HepG2 (cell line): Measurements from ENCODE around the gene LRIT1. TPM values are rescaled to one million over a fixed set of nuclear protein-coding genes. Genes with fewer than 3 reads are reported as not detected.

Experiments
- ATAC-seq: fragments of 200-7000 bp; cut with Tn5 transposase; 3 replicates; pipeline ENCODE4 v1.9.1; 2020; ENCODE audit warnings: mild to moderate bottlenecking, moderate library complexity
- BruUV-seq: library from RNA; stranded (reverse); fragments of 400-500 nt; replicated peaks from 2 replicates; lab custom pipeline; 2021; lab: Mats Ljungman, UMichigan
- CTCF ChIA-PET: fragments of 300-600 bp; formaldehyde crosslinking; extraction: SDS; loops from one replicate; lab custom pipeline; 2021; ENCODE audit warnings: low total read pairs, inconsistent platforms, low intra/inter-chr PET ratio; lab: Yijun Ruan, JAX
- POLR2A ChIA-PET: fragments of 350-600 bp; sonication (Branson Sonifier 250); formaldehyde crosslinking; loops from one replicate; lab custom pipeline; 2020; ENCODE audit warnings: antibody characterized with exemption, inconsistent platforms; lab: Yijun Ruan, JAX
- DNase-seq: peaks from one replicate; pipeline ENCODE4 v3.0.0-alpha.2; 2015; ENCODE audit warnings: low spot score
- FAIRE-seq: peaks from 3 replicates; lab custom pipeline; 2011; peaks lifted over from hg19 to GRCh38; lab: Jason Lieb, UNC
- H2AFZ ChIP-seq: one replicate; pipeline ENCODE4 v1.6.1; 2011; ENCODE audit warnings: low read length, inconsistent platforms
- H3K27ac ChIP-seq: fragments of 300-600 bp; 3 replicates; pipeline ENCODE4 v1.8.0; 2011; ENCODE audit warnings: mixed run types, mild to moderate bottlenecking, mixed read lengths, low read length, inconsistent platforms; ENCODE audit not compliant: insufficient read depth; ENCODE audit errors: extremely low read length
- H3K27me3 ChIP-seq, 2 experiments: fragments of 200-600 bp in 1 of 2; 2 replicates in 1 of 2; 3 replicates in 1 of 2; pipeline versions ENCODE4 v1.6.0 to v1.8.0; 2011; ENCODE audit warnings: low read length in 2 of 2, mild to moderate bottlenecking in 2 of 2, moderate library complexity in 2 of 2, inconsistent platforms in 1 of 2; ENCODE audit not compliant: insufficient read depth in 2 of 2, control insufficient read depth in 1 of 2
- H3K36me3 ChIP-seq, 2 experiments: fragments of 200-600 bp in 1 of 2; replicated peaks in 1 of 2; 2 replicates in 1 of 2; 3 replicates in 1 of 2; pipeline versions ENCODE4 v1.5.1 to v1.8.0; 2011; ENCODE audit warnings: low read length in 2 of 2, inconsistent platforms in 1 of 2; ENCODE audit not compliant: insufficient read depth in 2 of 2, control insufficient read depth in 1 of 2
- H3K4me1 ChIP-seq: 2 replicates; pipeline ENCODE4 v1.5.1; 2012; ENCODE audit warnings: low read length, inconsistent platforms; ENCODE audit not compliant: insufficient read depth
- H3K4me2 ChIP-seq: 2 replicates; pipeline ENCODE4 v1.6.0; 2011; ENCODE audit warnings: low read depth, low read length, inconsistent platforms
- H3K4me3 ChIP-seq, 3 experiments: fragments of 200-600 bp in 1 of 3; sonication (generic), shearing (Covaris generic) in 1 of 3; replicated peaks in 1 of 3; 2 replicates each; pipeline ENCODE4 v1.5.1; 2011 to 2016; ENCODE audit warnings: low read length in 3 of 3, inconsistent platforms in 2 of 3, low read depth in 2 of 3, mild to moderate bottlenecking in 2 of 3, control low read depth in 1 of 3, mixed read lengths in 1 of 3; ENCODE audit not compliant: insufficient read depth in 1 of 3
- H3K79me2 ChIP-seq: one replicate; pipeline ENCODE4 v1.6.1; 2011; ENCODE audit warnings: low read length, inconsistent platforms; ENCODE audit not compliant: insufficient read depth
- H3K9ac ChIP-seq: 2 replicates; pipeline ENCODE4 v1.6.0; 2011; ENCODE audit warnings: mild to moderate bottlenecking, low read depth, low read length, inconsistent platforms; ENCODE audit not compliant: insufficient read depth
- H3K9me3 ChIP-seq: 2 replicates; pipeline ENCODE4 v1.5.1; 2012; ENCODE audit warnings: mild to moderate bottlenecking, low read length
- H4K20me1 ChIP-seq: 2 replicates; pipeline ENCODE4 v1.6.0; 2011; ENCODE audit warnings: inconsistent platforms, mild to moderate bottlenecking, low read length, moderate library complexity; ENCODE audit not compliant: insufficient read depth
- BORCS8-MEF2B ChIP-seq: sonication (generic); formaldehyde crosslinking; IDR thresholded peaks from 2 replicates; pipeline ENCODE4 v1.8.0; 2022; ENCODE audit warnings: mild to moderate bottlenecking, missing genetic modification reagents
- CHCHD3 ChIP-seq: sonication (generic); formaldehyde crosslinking; IDR thresholded peaks from 2 replicates; pipeline ENCODE4 v1.8.0; 2022; ENCODE audit warnings: mild to moderate bottlenecking, missing genetic modification reagents, moderate library complexity
- CSRNP1 ChIP-seq: sonication (generic); formaldehyde crosslinking; IDR thresholded peaks from 2 replicates; pipeline ENCODE4 v1.8.1; 2023; ENCODE audit warnings: mild to moderate bottlenecking, missing genetic modification reagents
- GATAD2A ChIP-seq: IDR thresholded peaks from 2 replicates; pipeline ENCODE4 v1.6.1; 2016
- MNT ChIP-seq: fragments of 450-650 bp; IDR thresholded peaks from 2 replicates; pipeline ENCODE4 v1.6.1; 2016
- MTERF4 ChIP-seq: sonication (generic); formaldehyde crosslinking; IDR thresholded peaks from 2 replicates; pipeline ENCODE4 v1.8.0; 2023; ENCODE audit warnings: mild to moderate bottlenecking, missing genetic modification reagents
- SKI ChIP-seq: fragments of 450-650 bp; IDR thresholded peaks from one replicate; pipeline ENCODE4 v1.6.1; 2018; ENCODE audit warnings: mild to moderate bottlenecking; ENCODE audit not compliant: partially characterized antibody
- SMARCC2 ChIP-seq: fragments of 450-650 bp; IDR thresholded peaks from 2 replicates; pipeline ENCODE4 v1.6.1; 2017; ENCODE audit warnings: antibody characterized with exemption, mild to moderate bottlenecking
- ZFX ChIP-seq: sonication (generic); formaldehyde crosslinking; IDR thresholded peaks from 2 replicates; pipeline ENCODE4 v1.4.0; 2020; ENCODE audit warnings: mild to moderate bottlenecking, low read depth, missing genetic modification reagents, moderate library complexity
- ZNF432 ChIP-seq: sonication (generic); formaldehyde crosslinking; IDR thresholded peaks from 2 replicates; pipeline ENCODE4 v1.5.0; 2020; ENCODE audit warnings: missing genetic modification reagents, mild to moderate bottlenecking, borderline replicate concordance
- ZNF672 ChIP-seq: sonication (generic); formaldehyde crosslinking; IDR thresholded peaks from 2 replicates; pipeline ENCODE4 v1.8.1; 2022; ENCODE audit warnings: missing genetic modification reagents
- ZSCAN12 ChIP-seq: sonication (generic); formaldehyde crosslinking; IDR thresholded peaks from 2 replicates; pipeline ENCODE4 v1.9.0; 2021; ENCODE audit warnings: mild to moderate bottlenecking, missing genetic modification reagents
- WGBS: methylation state at CpG from one replicate; pipeline ENCODE4 v1.1.6; 2017; ENCODE audit warnings: low lambda C conversion rate; 5-methylcytosine and 5-hydroxymethylcytosine counted together
- in situ Hi-C: cut with HindIII; loops from 2 replicates; pipeline ENCODE4 v1.10.0; 2017; ENCODE audit warnings: low pct_unique_long_range_greater_than_20kb; ENCODE audit not compliant: extremely low pct_ligation_motif_present
- intact Hi-C: fragments of 100-400 bp; cut with micrococcal nuclease; formaldehyde crosslinking; loops from one replicate; pipeline ENCODE4 v1.10.0; 2022; ENCODE audit not compliant: unreplicated experiment
- polyA plus RNA-seq, 8 experiments: library from polyadenylated mRNA; depleted of rRNA in 3 of 8; stranded (reverse) in 7 of 8; unstranded in 1 of 8; fragments of >200 nt; fragmentation: Illumina TruSeq in 4 of 8; extraction: Trizol in 4 of 8; gene quantifications; 2 replicates each; pipeline versions ENCODE4 v1.2.1 to v1.2.3, GENCODE V29; 2011 to 2016; ENCODE audit warnings: low read depth in 4 of 8, missing spikeins in 1 of 8, mixed read lengths in 1 of 8; ENCODE audit not compliant: insufficient read depth in 1 of 8
- total RNA-seq, 5 experiments: library from RNA; depleted of rRNA; stranded (reverse); fragments of >200 nt; fragmentation: Illumina TruSeq; extraction: Trizol; gene quantifications; 2 replicates each; pipeline ENCODE4 v1.2.3, GENCODE V29; 2016; ENCODE audit warnings: low read depth in 1 of 5

Gene LRIT1
- total and polyA plus RNA-seq, 2 of the 13 experiments (the other 11 are each of a cell fraction or from before 2014, with no cell fraction given) = not detected

- no peak overlapping the region for H3K4me3 ChIP-seq
- no peak for FAIRE-seq
- H3K27ac ChIP-seq = no peak overlapping the region
- no peaks in the 10 kb centered on the region for H4K20me1 ChIP-seq
- H2AFZ ChIP-seq = no peak overlapping the region
- TF ChIP-seq ZNF432 (CRISPR knock-in tag) (no peak), CHCHD3 (CRISPR knock-in tag) (no peak), SKI (no peak), BORCS8-MEF2B (CRISPR knock-in tag) (no peak), CSRNP1 (no peak), MNT (no peak), ZFX (no peak), ZNF672 (CRISPR knock-in tag) (no peak), GATAD2A (CRISPR knock-in tag) (no peak), SMARCC2 (no peak), ZSCAN12 (no peak), MTERF4 (no peak)
- CTCF ChIA-PET = no interaction called here
- no peaks in the 10 kb centered on the region for H3K79me2 ChIP-seq
- 39% methylated on average over 3 of the region's 3 CpGs for WGBS
- H3K4me2 ChIP-seq = no peak overlapping the region
- in situ Hi-C loops (no loop called here), intact Hi-C loops (no loop called here)
- peaks cover 14% of the 10 kb centered on the region for H3K4me1 ChIP-seq
- BruUV-seq = no TSS peak
- POLR2A ChIA-PET = no interaction called here
- H3K9me3 ChIP-seq = no peaks in the 10 kb centered on the region
- H3K36me3 ChIP-seq = no peaks in the 10 kb centered on the region
- peaks cover 3 to 18% of the 10 kb centered on the region in 2 experiments; a peak in 4 of 5 replicates for H3K27me3 ChIP-seq
- no peak for DNase-seq
- no peak for ATAC-seq
- H3K9ac ChIP-seq = no peak overlapping the region
Measured at GRCh38 chr10:84238909-84239308, 2.4 kb downstream of the LRIT1 start.
